DMS153 (cell line): ENCODE measurements around the gene AK8.

Experiments
- DNase-seq: peaks from one replicate; lab custom pipeline; 2025; lab: John Stamatoyannopoulos, UW

AK8 gene

DNA sequence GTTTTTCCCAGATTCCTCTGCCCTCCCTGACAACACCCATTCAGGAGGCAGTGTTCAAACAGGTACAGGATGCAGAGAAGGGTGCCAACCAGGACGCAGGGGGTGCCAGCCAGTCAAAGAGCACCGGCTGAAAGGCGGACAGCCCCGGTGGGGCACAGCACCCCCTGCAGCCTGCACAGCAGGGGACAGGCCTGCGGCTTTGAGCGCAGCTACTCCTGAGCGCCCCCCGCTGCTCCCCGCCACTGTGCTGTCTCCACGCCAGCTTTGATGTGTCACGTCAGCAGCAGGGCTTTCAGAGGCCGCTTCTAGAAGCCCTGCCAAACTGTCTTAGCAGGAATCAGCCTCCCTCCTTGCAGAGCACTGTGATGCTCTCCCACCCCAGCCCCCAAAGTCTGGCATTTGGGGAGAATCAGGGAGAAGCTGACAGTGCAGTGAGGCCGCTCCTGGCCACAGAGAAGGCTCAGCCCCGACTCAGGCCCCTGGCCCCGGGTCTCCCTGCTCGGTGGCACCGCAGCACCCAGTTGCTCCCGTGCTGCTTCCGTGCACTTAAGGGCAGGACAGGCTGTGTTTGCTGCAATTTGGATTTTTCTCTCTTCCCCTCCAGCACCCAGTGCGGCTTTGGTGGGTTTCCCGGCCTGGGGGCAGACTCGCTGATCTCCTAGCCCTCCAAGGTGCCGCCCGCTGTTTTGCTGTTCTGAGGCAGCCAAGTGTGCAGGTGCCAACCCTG is 20.3 kb downstream of the AK8 start:
- DNase-seq = no peak

DNA sequence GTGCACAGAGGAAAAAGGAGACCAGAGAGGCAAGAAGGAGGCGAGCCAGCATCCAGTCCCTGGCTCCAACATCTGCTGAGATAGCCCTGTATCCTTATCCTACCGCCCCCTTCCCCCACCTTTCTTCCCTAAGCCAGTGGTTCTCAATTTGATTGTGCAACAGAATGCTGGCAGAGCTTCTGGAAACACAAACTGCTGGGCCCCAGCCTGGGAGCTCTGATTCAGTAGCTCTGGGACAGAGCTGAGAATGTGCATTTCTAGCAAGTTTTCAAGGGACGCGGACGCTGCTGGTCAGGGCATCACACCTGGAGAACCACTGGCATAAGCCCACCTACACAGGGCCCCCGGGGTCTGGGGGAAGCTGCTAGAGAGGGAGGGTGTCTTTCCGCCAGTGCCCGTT is 21.1 kb downstream of the AK8 start:
- no peak for DNase-seq

DNA sequence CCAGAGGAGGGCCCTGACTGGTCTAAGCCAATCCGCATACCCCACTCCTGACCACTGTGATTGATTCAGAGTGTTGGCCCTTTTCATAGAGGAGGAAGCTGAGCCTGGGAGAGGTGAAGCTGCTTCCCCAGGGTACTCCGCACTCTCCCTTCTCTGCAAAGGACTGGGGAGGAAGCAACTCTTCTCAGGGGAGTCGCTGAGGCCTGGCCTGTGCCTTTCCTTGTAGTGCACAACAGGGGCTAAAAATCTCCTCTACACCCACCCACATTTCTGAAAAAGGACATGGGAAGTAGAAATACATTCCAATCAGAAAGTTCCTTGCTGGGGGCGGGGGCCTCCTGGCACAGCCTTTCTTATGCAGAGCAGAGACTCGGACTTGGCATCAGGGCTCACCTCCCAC is 22.2 kb downstream of the AK8 start:
- DNase-seq = no peak

DNA sequence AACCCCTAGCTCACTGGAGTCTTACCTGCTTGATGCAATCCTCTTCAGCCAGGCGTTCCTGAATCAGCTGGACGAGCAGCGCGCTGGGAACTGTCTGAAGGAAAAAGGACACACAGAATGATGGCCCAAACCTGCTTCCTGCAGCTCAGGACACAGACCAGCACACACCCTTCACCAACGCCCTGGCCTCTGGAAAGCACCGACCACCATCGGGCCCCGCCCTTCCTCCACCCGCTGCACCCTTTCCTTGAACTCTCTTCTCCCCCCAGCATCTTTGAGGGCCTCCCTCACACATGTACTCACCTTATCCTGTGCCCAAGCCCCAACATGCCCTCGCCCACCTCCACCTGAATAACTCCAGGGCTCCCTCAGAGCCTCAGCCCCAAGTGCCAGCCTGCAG is 23.3 kb downstream of the AK8 start:
- DNase-seq = no peak

DNA sequence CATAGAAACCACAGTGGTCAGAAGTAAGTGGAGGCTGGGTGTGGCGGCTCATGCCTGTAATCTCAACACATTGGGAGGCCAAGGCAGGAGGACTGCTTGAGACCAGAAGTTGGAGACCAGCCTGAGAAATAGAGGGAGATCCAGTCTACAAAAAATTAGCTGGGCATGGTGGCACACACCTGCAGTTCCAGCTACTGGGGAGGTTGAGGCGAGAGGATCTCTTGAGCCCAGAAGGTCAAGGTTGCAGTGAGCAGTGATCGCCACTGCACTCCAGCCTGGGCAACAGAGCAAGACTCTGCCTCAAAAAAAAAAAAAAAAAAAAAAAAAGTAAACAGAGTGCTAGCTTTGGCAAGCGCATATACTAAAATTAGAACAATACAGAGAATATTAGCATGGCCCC is 24.6 kb downstream of the AK8 start:
- no peak for DNase-seq

DNA sequence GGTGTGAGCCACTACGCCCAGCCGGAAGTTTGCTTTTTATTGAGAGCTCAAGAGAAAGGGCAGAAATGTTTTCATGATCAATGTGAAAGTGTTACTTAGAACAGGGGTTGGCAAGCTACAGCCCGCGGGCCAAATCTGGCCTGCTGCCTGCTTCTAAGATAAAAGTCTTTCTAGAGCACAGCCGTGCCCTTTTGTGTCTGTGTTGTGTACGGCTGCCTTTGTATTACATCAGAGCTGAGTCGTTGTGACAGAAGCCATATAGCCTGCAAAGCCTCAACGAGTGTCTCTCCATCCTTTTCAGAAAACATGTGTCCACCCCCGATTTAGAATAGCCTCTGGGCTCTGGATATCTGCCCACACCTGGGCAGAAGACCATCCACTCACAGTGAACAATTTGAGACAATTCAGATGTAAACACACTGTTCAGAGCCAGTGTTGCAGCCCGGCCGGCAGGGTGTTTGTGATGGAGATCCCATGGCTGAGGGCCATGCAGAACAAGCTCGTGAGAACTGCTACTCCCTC is 28.8 kb downstream of the AK8 start:
- DNase-seq = peak; percentile 51

DNA sequence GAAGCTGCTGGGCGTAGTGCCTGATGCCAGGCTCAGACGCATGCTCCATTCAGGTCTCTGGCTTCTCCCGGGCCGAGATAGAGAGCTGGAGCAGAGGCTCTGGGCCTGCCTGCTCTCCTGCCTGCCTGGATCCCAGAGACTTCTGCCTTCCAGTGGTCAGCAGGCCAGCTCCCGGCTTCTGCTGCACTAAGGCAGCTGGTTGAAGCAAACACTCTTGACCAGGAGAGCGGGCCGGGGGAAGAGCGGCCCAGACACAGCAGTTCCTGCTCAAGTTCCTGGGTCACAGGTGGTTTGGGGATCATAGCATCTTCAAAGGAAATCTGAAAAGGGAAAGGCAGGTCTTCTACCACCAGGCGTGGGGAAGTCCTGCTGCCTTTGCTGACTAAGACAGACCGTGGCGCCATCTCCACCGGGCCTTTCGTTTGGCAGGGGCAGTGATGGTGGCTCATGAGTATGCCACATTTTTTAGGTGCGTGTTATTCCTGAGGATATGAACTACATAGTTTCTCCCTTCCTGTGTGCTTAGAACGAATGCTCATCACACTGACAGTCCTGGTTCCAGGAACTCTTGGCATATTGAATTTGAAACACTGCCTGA is 31.1 kb downstream of the AK8 start:
- DNase-seq = no peak

DNA sequence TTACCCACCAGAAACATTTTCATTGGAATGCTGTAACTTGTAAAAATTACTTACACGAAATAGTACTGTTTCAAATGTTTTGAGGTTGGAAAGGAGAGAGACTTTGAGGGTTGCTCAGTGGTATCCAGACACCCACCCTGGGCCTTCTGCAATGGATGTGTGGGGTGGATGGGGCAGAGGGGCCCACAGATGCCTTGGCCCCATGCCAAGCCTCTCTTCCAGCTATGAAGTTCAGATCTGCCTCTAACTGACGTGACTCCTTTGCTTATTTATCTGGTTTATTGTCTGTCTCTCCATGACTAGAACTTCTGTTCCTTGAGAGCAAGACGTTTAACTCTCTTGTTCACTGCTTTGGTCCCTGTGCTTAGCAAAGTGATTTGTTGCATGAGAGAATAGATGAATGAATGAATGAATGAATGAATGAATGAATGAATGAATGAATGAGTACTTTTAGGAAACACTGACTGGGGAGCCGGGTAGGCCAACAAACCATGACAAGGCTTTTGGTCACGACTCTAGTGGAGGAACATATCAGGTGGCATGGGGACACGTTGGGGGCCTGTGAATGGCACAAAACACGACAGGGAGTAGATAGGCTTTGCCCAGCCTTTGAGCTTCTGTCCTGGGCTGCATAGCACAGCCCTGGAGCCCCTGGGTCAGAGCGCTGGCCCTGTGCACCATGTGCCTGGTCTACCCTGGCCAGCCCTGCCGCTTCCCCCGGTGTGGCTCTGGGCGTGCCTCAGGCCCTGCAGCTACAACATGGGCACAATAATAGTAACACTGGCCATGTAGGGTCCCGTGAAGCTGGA is 31.8 kb downstream of the AK8 start:
- DNase-seq = no peak

DNA sequence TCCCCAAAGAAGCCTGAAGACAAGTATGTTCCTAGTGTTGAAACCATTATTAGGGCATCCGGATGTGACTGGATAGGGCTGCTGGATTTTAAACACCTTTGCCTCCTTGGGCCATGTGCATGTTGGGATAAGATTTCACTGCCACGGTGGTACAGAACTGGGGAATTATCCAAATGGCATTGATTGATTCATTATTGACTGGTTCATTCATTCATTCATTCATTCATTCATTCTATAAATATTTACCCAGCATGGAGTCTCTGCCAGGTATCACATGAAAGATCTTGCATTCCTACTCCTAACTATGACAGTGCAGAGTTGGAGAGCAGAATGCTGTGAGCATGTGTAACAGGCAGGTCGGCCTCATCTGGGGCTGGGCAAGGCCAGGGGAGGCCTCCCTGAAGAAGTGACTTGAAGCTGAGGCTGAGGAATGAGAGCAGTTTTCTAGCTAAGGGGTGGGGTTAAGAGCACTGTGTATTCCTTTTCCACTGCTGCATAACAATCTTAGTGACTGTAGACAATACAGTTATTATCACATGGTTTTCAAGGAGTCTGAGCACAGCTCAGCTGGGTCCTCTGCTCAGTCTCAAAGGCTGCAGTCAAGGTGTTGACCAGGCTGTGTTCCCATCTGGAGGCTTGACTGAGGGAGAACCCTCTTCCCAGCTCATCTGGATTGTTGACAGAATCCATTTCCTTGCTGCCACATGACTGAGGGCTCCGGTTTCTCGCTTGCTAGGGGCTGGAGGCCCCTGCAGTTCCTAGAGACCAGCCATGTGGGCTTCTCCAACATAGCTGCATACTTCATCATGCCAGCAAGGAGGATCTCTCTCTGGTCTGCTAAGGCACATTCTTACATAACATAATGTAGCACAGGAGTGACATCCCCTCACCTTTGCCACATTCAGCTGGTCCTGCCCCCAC is 35.7 kb downstream of the AK8 start:
- DNase-seq = no peak

DNA sequence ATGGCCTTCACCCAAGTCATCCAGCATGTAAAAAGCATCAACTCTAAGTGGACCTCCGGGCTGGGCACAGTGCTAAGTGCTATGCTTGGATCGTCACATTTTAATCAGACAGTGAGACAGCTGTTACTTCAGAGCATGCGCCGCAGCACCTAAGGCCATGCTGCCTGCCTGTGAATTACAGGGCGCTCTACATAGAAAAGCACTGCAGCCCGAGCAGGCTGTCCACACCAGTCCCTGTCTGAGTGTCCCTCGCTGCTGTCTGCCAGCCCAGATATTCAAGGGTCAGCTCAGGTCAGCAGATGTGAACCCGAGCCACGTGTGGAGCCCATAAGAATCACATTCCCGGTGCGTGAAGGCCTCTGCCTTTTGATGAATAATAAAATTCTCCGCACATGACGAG is 37.1 kb downstream of the AK8 start:
- no peak for DNase-seq

DNA sequence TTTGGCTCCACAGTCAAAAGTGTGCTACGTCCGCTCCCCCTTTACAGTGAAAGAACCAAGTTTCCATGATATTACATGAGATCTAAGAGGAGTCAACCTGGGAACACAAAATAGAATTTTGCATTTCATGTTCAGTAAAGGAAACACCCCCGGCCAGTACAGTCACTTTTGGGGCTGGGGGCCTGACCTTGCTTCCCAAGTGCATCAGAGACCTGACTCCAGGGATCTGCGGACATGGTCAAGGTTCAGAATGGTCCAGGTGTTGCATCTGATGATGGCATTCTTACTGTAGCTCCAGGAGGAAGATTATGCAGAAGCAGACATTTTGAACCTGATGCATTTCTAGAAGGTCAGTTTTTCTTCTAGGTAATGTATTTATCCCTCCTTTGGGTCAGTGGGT is 39.8 kb downstream of the AK8 start:
- DNase-seq = no peak

DNA sequence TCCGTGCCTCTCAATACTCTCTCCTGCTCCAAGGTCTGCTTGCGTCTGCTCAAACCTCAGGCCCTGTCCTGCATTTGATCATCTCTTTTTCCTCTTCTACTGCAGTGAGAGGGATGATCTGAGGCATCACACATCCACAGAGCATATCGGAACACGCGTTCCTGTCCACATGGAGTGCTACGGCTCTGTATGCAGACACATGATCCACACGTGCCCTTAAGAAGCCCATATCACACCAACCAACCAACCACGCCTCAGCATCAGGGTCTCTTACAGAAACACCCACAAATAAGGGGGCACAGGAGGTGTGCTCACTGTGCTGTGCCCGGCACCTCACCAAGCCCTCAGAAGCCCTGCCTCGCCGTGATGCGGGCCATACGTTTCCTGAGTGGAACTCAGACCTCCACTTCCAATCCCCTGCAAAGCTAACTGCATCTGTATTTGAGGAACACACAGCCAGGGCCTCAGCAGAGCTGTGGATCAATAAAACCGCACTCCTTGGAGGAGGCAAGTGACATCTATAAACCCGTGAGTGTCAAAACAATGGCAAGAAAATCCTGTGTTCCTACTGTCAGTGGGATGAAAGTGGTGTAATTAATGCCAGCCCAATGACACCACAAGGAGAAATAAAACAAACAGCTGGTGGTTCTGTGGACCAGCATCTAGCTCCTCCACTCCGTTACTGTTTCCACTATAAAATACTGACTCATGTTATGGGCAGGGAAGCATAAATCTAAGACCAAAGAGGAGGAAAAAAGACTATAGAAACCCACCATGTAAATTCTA is 40.4 kb downstream of the AK8 start:
- no peak for DNase-seq

DNA sequence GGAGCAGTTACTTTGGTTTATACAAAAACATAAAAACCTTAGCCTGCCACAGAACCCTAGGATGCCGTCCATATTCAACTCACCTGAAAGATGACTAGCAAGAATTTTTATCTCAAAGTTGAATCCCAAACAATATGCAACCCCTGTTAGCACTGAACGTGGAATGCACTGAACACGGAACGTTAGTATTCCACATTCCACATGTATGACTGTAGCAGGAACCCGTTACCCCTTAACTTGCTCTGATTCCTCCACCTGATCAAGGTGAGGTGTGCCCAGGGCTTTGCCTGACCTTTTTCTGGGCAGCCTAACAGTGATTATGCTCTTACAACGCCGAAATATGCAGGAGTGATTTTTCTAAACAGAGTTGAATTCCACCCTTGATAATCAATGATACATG is 43.7 kb downstream of the AK8 start:
- DNase-seq = no peak

DNA sequence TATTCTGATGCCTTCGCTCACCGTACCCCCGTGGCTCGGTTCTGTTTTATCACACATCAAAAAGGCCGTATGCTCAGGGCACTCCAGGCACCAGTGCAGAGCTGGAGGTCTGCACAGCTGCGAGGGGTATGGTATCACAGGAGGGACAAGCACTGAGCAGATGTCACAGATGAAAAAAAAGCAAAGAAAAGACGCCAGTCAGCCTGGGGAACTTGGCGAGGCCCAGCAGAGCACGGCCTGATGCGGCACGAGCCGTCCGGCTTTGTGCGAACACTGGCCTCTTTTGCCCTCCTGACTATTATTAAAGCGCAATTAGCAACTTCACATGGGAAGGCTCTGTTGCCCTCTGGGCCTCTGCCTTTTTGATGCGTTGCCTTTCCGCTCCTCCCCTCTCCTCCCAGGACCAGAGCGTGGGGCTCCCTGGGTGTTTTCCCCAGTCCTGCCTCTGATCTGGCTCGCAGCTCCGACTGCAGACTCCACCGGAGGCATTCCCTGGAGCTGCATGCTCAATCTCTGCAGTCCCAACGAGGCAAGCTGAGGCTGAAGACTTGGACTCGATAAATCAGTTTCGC is 44.4 kb downstream of the AK8 start:
- DNase-seq = no peak

DNA sequence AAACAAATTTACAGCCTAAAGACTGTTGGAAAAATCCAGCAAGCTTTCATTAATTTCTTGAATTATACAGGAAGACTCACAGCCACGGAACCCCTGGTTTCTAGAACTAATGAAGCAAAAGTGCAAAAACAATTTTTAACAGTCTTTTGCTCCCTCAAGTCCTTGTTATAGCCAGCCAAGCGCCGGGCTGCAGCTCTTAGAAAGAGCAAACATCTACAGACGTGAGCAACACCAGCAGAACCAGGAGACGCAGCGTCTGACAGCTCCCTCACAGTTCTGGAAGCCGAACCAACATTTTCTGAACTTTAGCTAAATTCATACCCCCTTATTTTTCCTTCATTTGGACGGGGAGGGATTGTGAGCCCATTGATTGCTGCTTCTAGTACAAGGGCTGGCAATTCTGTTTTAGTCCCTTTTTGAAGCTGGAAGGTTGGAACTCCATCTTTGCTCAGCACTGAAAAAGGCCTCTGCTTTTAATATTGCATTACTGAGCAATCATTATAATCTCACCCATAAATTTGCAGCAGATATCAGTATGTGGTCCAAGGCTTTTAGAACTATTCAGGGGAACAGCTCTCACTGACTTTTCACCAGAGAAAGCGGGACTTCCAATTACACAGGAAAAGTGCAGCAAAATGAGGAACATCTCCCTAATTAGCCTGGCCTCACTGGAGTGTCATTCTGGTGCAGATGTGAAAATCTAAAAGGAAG is 45.8 kb downstream of the AK8 start:
- no peak for DNase-seq

DNA sequence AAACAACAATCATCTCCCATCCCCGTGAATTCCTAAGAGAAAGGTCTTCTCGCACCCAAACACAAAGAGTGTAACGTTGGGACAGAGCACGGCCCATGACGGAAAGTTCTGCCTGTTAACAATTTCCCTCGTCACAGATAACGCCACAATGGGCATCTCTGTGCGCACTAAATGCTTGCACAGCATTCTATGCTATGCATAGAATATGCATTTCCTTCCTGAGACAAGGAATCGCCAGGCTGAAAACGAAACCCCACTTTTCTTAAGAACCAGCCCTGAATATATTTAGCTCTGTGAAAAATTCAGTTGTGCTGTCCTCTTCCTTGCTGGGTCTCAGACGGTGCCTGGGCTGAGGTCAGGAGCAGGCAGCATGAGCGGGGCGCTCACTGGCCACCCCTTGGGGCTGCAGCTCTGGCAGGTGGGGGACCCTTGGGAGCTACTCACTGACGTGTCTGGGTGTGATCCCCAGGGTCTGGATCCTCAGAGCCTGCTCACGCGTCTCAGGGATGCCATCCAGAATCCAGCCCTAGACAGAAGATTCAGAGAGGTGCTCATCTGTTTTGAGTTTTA is 49.8 kb downstream of the AK8 start:
- DNase-seq = no peak

DNA sequence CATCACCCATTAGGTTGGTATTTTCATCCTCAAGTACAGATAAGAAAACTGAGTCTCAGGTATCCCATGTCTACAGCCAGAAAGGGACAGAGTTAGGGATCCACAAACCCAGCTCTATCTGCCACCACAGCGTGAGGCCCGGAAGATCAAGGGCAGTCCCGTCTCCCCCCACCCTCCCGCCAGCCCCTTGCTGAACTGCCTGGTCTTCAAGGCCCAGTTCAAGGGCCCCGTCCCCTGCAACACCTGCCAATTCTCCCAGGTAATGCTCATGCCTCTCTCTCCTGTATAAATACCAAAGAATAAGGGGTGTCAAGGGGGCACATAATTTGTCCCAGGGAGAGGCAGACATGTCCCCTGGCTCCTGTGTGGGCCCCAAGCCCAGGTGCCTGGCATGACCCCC is 50.7 kb downstream of the AK8 start:
- DNase-seq = no peak

DNA sequence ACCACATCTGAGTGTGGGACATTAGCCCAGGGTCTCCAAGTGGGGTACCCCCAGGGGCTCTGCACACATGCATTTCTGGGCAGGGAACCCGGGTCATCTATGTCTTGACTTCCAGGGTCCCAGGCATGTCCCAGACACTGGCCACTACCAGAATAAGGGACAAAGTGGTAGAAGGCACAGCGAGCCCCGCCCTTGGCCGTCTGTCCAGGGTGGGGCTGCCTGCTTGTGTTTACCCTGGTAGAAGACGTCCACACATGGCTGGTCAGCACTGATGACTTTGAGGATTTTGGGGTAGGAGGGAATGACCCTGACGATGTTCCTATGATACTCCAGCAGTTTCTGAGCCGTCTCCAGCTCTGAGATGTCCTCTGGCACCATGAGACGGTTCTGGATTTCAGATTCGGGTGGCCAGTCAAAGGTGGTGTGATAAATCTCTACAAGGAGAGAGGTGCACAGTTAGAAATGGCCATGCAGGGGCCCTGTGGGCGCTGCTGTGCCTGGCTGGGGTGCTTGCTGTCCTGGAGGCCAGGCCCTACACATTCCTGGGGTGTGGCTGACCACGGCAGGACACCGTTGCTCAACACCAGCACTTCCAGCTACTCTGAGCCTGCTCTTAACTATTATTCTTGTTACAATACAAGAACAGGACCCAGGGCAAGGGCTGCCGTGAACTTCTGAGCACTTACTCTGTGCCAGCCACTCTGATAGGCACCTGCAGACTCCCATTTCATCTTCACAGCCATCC is 51.3 kb downstream of the AK8 start:
- no peak for DNase-seq

DNA sequence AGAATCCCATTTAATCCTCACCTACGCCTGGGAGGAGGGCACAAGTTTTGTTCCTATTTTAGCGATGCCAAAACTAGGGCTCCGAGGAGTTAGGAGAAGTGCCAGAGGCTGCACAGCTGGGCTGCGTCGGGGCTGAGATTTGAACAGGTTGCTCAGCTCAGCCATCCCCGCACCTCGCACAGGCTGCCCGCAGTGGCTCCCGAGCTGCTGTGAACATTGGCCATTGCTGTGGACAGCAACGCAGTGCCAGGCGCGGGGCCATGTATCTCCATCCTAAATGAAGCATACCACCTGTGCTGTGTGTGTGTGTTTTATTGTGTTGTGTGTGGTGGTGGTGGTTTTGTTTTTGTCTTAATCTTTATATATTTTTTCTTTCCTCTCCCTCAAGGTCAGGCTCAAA is 52.0 kb downstream of the AK8 start:
- DNase-seq = no peak
